Ishikawa (cell line): Measurements from ENCODE around the gene KRT82.

Experiments
- EP300 ChIP-seq: IDR thresholded peaks from 2 replicates; pipeline ENCODE4 v1.6.1; 2012; ENCODE audit warnings: borderline replicate concordance
- MAX ChIP-seq: IDR thresholded peaks from 2 replicates; pipeline ENCODE4 v1.6.1; 2012
- TAF1 ChIP-seq: IDR thresholded peaks from 2 replicates; pipeline ENCODE4 v1.6.1; 2012; ENCODE audit warnings: low read depth, mild to moderate bottlenecking
- ZBTB7A ChIP-seq: IDR thresholded peaks from 2 replicates; pipeline ENCODE4 v1.6.1; 2012; ENCODE audit warnings: low read depth

- TF ChIP-seq TAF1 = no peak
- no peak for TF ChIP-seq EP300
- no peak for TF ChIP-seq ZBTB7A
- TF ChIP-seq MAX = no peak
Observed at GRCh38 chr12:52344111-52344510, 62.0 kb downstream of the KRT82 start.
